Heart left ventricle (tissue), 13 donors: ENCODE measurements around the gene BTN3A1.
A peak's percentile ranks its signal among the peaks of the same experiment; 100 is the strongest.

ENCODE experiments used
- POLR2A ChIP-seq, 2 donors: fragments of 450-650 bp; IDR thresholded peaks; one replicate each; pipeline ENCODE4 v1.6.1; 2017; ENCODE audit warnings: antibody characterized with exemption in 2 of 2, mild to moderate bottlenecking in 2 of 2, moderate library complexity in 2 of 2
- TF ChIP-seq, protein P1 (sequence below), 12 donors: fragments of 200-600 bp; sonication (generic) in 4 of 12; IDR thresholded peaks; one replicate each; pipeline versions ENCODE4 v1.5.0 to v1.8.0; 2018 to 2022; ENCODE audit warnings: antibody characterized with exemption in 12 of 12, mild to moderate bottlenecking in 5 of 12
- donor health status: ischemic (EF 13 %, LVEDD 7.1; RV severe dilation, severe dysfunction).
- donor health status: DM: no; HTN: yes; CAD: no.
- donor health status: DM: no; HTN: no; CAD: no.
- donor health status: ischemic (EF 25% LVEDD 6.9; RV normal size, moderate dysfunction).
- donor health status: ischemic (EF 25% LVEDD 5.7; RV mildly dilated, moderate dysfunction).
- donor health status: ischemic (EF 35%, LVEDD 5.7; RV mildly dilated, moderate dysfunction).
- donor health status: nonischemic (EF 11% LVEDD 7.7; RV severe dilation, severe dysfunction).
- donor health status: DM: yes; HTN: yes; CAD: no.
- donor health status: PGD.
- donor health status: ischemic (EF 29% LVEDD 5.4; RV normal size, mild dysfunction).
- donor health status: nonischemic (EF 23%, LVEDD 6.1; RV moderate dilation, normal function).

DNA sequence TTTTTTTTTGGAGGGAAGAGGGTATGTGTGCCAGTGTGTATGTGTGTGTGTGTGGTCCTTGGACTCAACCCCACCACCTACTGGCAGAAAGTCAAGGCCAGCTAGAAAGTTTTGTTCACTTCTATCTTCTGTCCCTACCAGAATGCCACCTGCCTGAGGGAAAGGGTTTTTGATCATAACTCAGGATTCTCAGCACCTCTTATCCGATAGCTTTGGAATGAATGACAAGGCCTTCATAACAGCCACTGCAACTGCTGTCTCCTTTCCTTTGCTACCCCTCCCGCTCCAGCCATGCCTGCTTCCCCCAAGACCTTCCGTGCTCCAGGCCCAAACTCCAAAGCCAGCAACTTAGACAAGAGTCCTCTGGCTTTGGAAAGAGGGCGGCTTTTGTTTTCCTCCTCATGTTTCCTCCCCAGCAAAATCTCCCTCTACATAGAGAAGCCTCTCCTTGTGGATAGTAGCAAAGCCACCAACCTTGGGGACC, 18.7 kb downstream of the BTN3A1 start:
- TF ChIP-seq, protein P1, sequence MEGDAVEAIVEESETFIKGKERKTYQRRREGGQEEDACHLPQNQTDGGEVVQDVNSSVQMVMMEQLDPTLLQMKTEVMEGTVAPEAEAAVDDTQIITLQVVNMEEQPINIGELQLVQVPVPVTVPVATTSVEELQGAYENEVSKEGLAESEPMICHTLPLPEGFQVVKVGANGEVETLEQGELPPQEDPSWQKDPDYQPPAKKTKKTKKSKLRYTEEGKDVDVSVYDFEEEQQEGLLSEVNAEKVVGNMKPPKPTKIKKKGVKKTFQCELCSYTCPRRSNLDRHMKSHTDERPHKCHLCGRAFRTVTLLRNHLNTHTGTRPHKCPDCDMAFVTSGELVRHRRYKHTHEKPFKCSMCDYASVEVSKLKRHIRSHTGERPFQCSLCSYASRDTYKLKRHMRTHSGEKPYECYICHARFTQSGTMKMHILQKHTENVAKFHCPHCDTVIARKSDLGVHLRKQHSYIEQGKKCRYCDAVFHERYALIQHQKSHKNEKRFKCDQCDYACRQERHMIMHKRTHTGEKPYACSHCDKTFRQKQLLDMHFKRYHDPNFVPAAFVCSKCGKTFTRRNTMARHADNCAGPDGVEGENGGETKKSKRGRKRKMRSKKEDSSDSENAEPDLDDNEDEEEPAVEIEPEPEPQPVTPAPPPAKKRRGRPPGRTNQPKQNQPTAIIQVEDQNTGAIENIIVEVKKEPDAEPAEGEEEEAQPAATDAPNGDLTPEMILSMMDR (IDR thresholded peaks at IDR 0.05): peak in 10 of 12 donors; percentile 11 to 50 (median 32)
- TF ChIP-seq POLR2A (IDR thresholded peaks at IDR 0.05): no peak
